Smooth muscle cell (in vitro differentiated cells): ENCODE data around the gene UBE2Q1. TPM values are rescaled to one million over a fixed set of nuclear protein-coding genes. Genes with fewer than 3 reads are reported as not detected.

Experiments
- DNase-seq: peaks from one replicate; lab custom pipeline; 2025; ENCODE audit not compliant: unreplicated experiment; lab: John Stamatoyannopoulos, UW
- H2AFZ ChIP-seq: fragments of 200-600 bp; sonication (generic); 2 replicates; pipeline ENCODE4 v1.6.0; 2016; ENCODE audit warnings: antibody characterized with exemption, low read depth, mild to moderate bottlenecking
- H3F3A ChIP-seq: fragments of 200-600 bp; sonication (generic); 2 replicates; pipeline ENCODE4 v1.6.0; 2017; ENCODE audit warnings: antibody characterized with exemption, low read depth
- H3K27ac ChIP-seq: fragments of 200-600 bp; sonication (generic); 2 replicates; pipeline ENCODE4 v1.5.1; 2016; ENCODE audit warnings: low read depth, mild to moderate bottlenecking
- H3K27me3 ChIP-seq: fragments of 200-600 bp; sonication (generic); 2 replicates; pipeline ENCODE4 v1.6.1; 2016; ENCODE audit warnings: low read depth, mild to moderate bottlenecking
- H3K36me3 ChIP-seq: fragments of 200-600 bp; sonication (generic); 2 replicates; pipeline ENCODE4 v1.5.1; 2016; ENCODE audit warnings: low read depth
- H3K4me1 ChIP-seq: fragments of 200-600 bp; sonication (generic); 2 replicates; pipeline ENCODE4 v1.5.1; 2016; ENCODE audit warnings: low read depth
- H3K4me2 ChIP-seq: fragments of 200-600 bp; sonication (generic); 2 replicates; pipeline ENCODE4 v1.6.0; 2016; ENCODE audit warnings: mild to moderate bottlenecking
- H3K4me3 ChIP-seq: fragments of 200-600 bp; sonication (generic); 2 replicates; pipeline ENCODE4 v1.5.1; 2016; ENCODE audit warnings: mild to moderate bottlenecking
- H3K79me2 ChIP-seq: fragments of 200-600 bp; sonication (generic); 2 replicates; pipeline ENCODE4 v1.6.0; 2016; ENCODE audit warnings: low read depth, mild to moderate bottlenecking
- H3K9ac ChIP-seq: fragments of 200-600 bp; sonication (generic); 2 replicates; pipeline ENCODE4 v1.6.0; 2016; ENCODE audit warnings: low read depth
- H3K9me3 ChIP-seq: fragments of 200-600 bp; sonication (generic); replicated peaks from 2 replicates; pipeline ENCODE4 v1.5.1; 2016; ENCODE audit warnings: low read depth
- H4K20me1 ChIP-seq: fragments of 200-600 bp; sonication (generic); 2 replicates; pipeline ENCODE4 v1.6.0; 2016; ENCODE audit warnings: low read depth
- CTCF ChIP-seq: fragments of 200-600 bp; sonication (generic); IDR thresholded peaks from 2 replicates; pipeline ENCODE4 v1.5.1; 2017; ENCODE audit warnings: borderline replicate concordance, mild to moderate bottlenecking, antibody characterized with exemption; ENCODE audit not compliant: insufficient read depth, poor library complexity, severe bottlenecking
- WGBS: methylation state at CpG from one replicate; pipeline ENCODE4 v1.1.7; 2016; ENCODE audit warnings: low lambda C conversion rate; 5-methylcytosine and 5-hydroxymethylcytosine counted together
- polyA plus RNA-seq: library from polyadenylated mRNA; unstranded; fragments of >200 nt; fragmentation: Nextera tagmentation; extraction: Ambion mirVana; gene quantifications from 2 replicates; pipeline ENCODE4 v1.2.1, GENCODE V29; 2016
- total RNA-seq: library from RNA; depleted of rRNA; stranded (reverse); fragments of >200 nt; gene quantifications from 2 replicates; pipeline ENCODE4 v1.2.3, GENCODE V29; 2014

The UBE2Q1 gene
- total and polyA plus RNA-seq, 2 experiments from 2014 or later, result 15.1 to 37.9 TPM

- Histone ChIP-seq H3K4me1 (no peaks in the 10 kb centered on the region), H3F3A (no peaks in the 10 kb centered on the region), H3K79me2 (no peaks in the 10 kb centered on the region), H3K4me3 (no peak overlapping the region), H3K9ac (no peak overlapping the region), H3K27me3 (peaks cover 19% of the 10 kb centered on the region), H3K4me2 (no peak overlapping the region), H3K9me3 (no peaks in the 10 kb centered on the region), H3K27ac (no peak overlapping the region), H4K20me1 (no peaks in the 10 kb centered on the region), H2AFZ (no peak overlapping the region), H3K36me3 (no peaks in the 10 kb centered on the region)
- TF ChIP-seq CTCF, result no peak
- no peak for DNase-seq
- WGBS, result 68% methylated on average over 4 of the region's 6 CpGs
Measured at GRCh38 chr1:154541231-154541630, 17.2 kb downstream of the UBE2Q1 start.

- DNase-seq, result no peak
- 86% methylated on average over 9 of the region's 9 CpGs for WGBS
- Histone ChIP-seq H3K9ac (no peak overlapping the region), H3F3A (no peaks in the 10 kb centered on the region), H4K20me1 (no peaks in the 10 kb centered on the region), H3K36me3 (no peaks in the 10 kb centered on the region), H3K79me2 (no peaks in the 10 kb centered on the region), H3K4me1 (no peaks in the 10 kb centered on the region), H3K4me2 (no peak overlapping the region), H3K4me3 (no peak overlapping the region), H3K27ac (no peak overlapping the region), H2AFZ (no peak overlapping the region), H3K27me3 (peaks cover 19% of the 10 kb centered on the region), H3K9me3 (no peaks in the 10 kb centered on the region)
- no peak for TF ChIP-seq CTCF
Measured at GRCh38 chr1:154539486-154540483, 18.7 kb downstream of the UBE2Q1 start.

- Histone ChIP-seq H3K36me3 (no peaks in the 10 kb centered on the region), H2AFZ (no peak overlapping the region), H3K4me3 (no peak overlapping the region), H3K27ac (no peak overlapping the region), H3K9ac (no peak overlapping the region), H4K20me1 (no peaks in the 10 kb centered on the region), H3K4me2 (no peak overlapping the region), H3K4me1 (no peaks in the 10 kb centered on the region), H3K79me2 (no peaks in the 10 kb centered on the region), H3K27me3 (peaks cover 7% of the 10 kb centered on the region), H3F3A (no peaks in the 10 kb centered on the region), H3K9me3 (no peaks in the 10 kb centered on the region)
- no peak for DNase-seq
- 69% methylated on average over 7 of the region's 7 CpGs for WGBS
- TF ChIP-seq CTCF, result no peak
Measured at GRCh38 chr1:154536570-154536969, 21.9 kb downstream of the UBE2Q1 start.
